Neural progenitor cell (in vitro differentiated cells): ENCODE data around the gene IFT122. TPM values are rescaled to one million over a fixed set of nuclear protein-coding genes. Genes with fewer than 3 reads are reported as not detected.

Source experiments
- DNase-seq: peaks from one replicate; pipeline ENCODE4 v3.0.0-alpha.2; 2016; ENCODE audit warnings: low spot score
- H2AFZ ChIP-seq: fragments of 200-600 bp; sonication (generic); replicated peaks from 2 replicates; pipeline ENCODE4 v1.6.1; 2016; ENCODE audit warnings: antibody characterized with exemption
- H3F3A ChIP-seq: fragments of 200-600 bp; sonication (generic); 2 replicates; pipeline ENCODE4 v1.6.1; 2016; ENCODE audit warnings: antibody characterized with exemption, low read depth
- H3K27ac ChIP-seq: fragments of 200-600 bp; sonication (generic); 2 replicates; pipeline ENCODE4 v1.5.1; 2016; ENCODE audit warnings: mild to moderate bottlenecking
- H3K27me3 ChIP-seq: fragments of 200-600 bp; sonication (generic); 2 replicates; pipeline ENCODE4 v1.6.1; 2016; ENCODE audit warnings: mild to moderate bottlenecking, moderate library complexity
- H3K36me3 ChIP-seq: fragments of 200-600 bp; sonication (generic); 2 replicates; pipeline ENCODE4 v1.5.1; 2016
- H3K4me1 ChIP-seq: fragments of 200-600 bp; sonication (generic); 2 replicates; pipeline ENCODE4 v1.6.1; 2016; ENCODE audit warnings: mixed run types
- H3K4me2 ChIP-seq: fragments of 200-600 bp; sonication (generic); 2 replicates; pipeline ENCODE4 v1.6.1; 2016
- H3K4me3 ChIP-seq: fragments of 200-600 bp; sonication (generic); 2 replicates; pipeline ENCODE4 v1.5.1; 2016
- H3K79me2 ChIP-seq: fragments of 200-600 bp; sonication (generic); 2 replicates; pipeline ENCODE4 v1.6.1; 2016; ENCODE audit warnings: low read depth
- H3K9ac ChIP-seq: fragments of 200-600 bp; sonication (generic); 2 replicates; pipeline ENCODE4 v1.6.1; 2016
- H3K9me3 ChIP-seq: fragments of 200-600 bp; sonication (generic); 2 replicates; pipeline ENCODE4 v1.5.1; 2016; ENCODE audit warnings: low read depth
- H4K20me1 ChIP-seq: fragments of 200-600 bp; sonication (generic); 2 replicates; pipeline ENCODE4 v1.6.1; 2016; ENCODE audit warnings: low read depth
- H3K27ac Mint-ChIP-seq: 3 replicates; pipeline ENCODE4 v1.8.0; 2021; ENCODE audit warnings: mixed read lengths
- H3K27me3 Mint-ChIP-seq: 2 replicates; pipeline ENCODE4 v1.8.0; 2022; ENCODE audit warnings: low read depth, mild to moderate bottlenecking, inconsistent platforms, moderate library complexity, mixed read lengths; ENCODE audit not compliant: insufficient read depth
- H3K36me3 Mint-ChIP-seq: 3 replicates; pipeline ENCODE4 v1.8.0; 2021; ENCODE audit warnings: mixed read lengths
- H3K4me1 Mint-ChIP-seq: 3 replicates; pipeline ENCODE4 v1.8.0; 2021; ENCODE audit warnings: mixed read lengths
- H3K4me3 Mint-ChIP-seq: 3 replicates; pipeline ENCODE4 v1.8.0; 2021; ENCODE audit warnings: mild to moderate bottlenecking, moderate library complexity, mixed read lengths
- H3K9me3 Mint-ChIP-seq: 3 replicates; pipeline ENCODE4 v1.8.0; 2020; ENCODE audit warnings: mixed read lengths
- CTCF ChIP-seq: fragments of 200-600 bp; sonication (generic); IDR thresholded peaks from 2 replicates; pipeline ENCODE4 v1.5.1; 2017; ENCODE audit warnings: antibody characterized with exemption, mild to moderate bottlenecking
- EZH2 ChIP-seq: fragments of 200-600 bp; sonication (generic); IDR thresholded peaks from 2 replicates; pipeline ENCODE4 v1.6.1; 2017; ENCODE audit warnings: antibody characterized with exemption, mild to moderate bottlenecking, moderate library complexity
- EZH2phosphoT487 ChIP-seq: fragments of 200-600 bp; sonication (generic); IDR thresholded peaks from 2 replicates; pipeline ENCODE4 v1.6.1; 2017; ENCODE audit warnings: antibody characterized with exemption
- total RNA-seq: library from RNA; depleted of rRNA; stranded (reverse); fragments of >200 nt; gene quantifications from 2 replicates; pipeline ENCODE4 v1.2.3, GENCODE V29; 2015; ENCODE audit warnings: low replicate concordance

Gene IFT122
- total RNA-seq, 1 donor from 2014 or later, result 48.0 TPM

DNA sequence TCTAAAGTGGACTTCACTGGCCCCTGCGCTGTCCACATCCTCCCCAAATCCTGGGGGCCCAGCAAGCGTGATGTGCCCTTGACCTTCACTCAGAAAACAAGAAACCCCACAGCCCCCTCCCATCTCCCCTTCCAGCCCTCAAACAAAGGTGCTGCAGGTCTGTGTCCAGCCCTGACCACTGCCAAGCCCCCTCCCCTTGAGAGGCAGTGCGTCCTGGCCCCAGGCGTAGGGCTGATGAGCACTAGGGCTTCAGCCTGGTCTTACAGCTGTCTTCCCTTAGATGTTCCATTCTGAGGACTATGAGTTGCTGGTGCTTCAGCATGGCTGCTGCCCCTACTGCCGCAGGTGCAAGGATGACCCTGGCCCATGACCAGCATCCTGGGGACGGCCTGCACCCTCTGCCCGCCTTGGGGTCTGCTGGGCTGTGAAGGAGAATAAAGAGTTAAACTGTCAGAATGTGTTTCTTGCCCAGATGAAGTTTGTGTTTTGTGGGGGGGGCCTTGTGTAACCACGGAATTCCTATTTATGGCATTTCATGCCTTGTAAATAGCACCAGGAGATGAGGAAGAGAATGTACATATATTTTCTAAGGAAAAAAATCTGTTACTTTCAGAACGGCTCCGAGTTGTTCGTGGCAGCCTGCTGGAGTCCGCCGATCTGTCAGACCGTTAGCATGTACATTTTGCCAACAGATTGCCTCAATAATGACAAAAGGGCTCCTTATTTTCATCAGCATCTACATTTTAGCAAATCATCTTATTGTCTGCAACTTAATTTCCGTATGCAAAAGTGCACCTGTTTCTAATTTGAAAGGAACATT lies 80.1 kb downstream of the IFT122 start:
- H2AFZ ChIP-seq, result no peak overlapping the region
- no peaks in the 10 kb centered on the region for H4K20me1 ChIP-seq
- H3K4me3 ChIP-seq, result no peak overlapping the region
- no peak overlapping the region for H3K27ac ChIP-seq
- no peaks in the 10 kb centered on the region for H3K79me2 ChIP-seq
- peaks cover 18% of the 10 kb centered on the region for H3K4me1 Mint-ChIP-seq
- H3K27me3 Mint-ChIP-seq, result peaks cover 3% of the 10 kb centered on the region
- no peak overlapping the region for H3K4me2 ChIP-seq
- H3K9ac ChIP-seq, result no peak overlapping the region
- H3K36me3 ChIP-seq, result no peaks in the 10 kb centered on the region
- DNase-seq, result no peak
- no peaks in the 10 kb centered on the region for H3K4me1 ChIP-seq
- no peak for TF ChIP-seq EZH2
- TF ChIP-seq CTCF, result no peak
- TF ChIP-seq EZH2phosphoT487, result no peak
- no peak overlapping the region for H3K4me3 Mint-ChIP-seq
- no peaks in the 10 kb centered on the region for H3K9me3 Mint-ChIP-seq
- H3K36me3 Mint-ChIP-seq, result peaks cover 13% of the 10 kb centered on the region
- H3K9me3 ChIP-seq, result no peaks in the 10 kb centered on the region
- H3F3A ChIP-seq, result peaks cover 4% of the 10 kb centered on the region
- H3K27me3 ChIP-seq, result no peaks in the 10 kb centered on the region
- H3K27ac Mint-ChIP-seq, result peak overlapping the region; percentile 7

GRCh38 chr3:129520960-129521359 lies 80.9 kb downstream of the IFT122 start:
- peaks cover 10% of the 10 kb centered on the region for H3K36me3 Mint-ChIP-seq
- peaks cover 18% of the 10 kb centered on the region for H3K4me1 Mint-ChIP-seq
- peaks cover 3% of the 10 kb centered on the region for H3K27me3 Mint-ChIP-seq

DNA sequence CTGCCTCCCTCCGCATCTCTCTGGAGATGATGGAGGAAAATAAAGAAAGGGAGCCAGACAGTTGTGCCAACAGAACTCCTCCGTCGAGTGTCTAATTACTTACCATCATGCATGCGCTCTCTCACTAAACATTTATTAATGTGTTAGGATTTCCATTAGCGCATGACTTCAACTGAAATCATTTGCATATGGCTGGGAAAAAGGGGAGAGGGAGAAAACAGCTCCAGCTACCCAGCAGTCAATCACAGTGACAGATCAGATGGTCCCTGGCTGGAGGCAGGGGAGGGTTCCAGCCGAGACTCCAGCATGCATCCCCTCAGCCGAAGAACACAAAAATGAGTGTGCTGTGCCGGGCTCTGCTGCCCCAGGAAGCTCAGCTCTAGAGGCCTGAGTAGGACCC lies 81.6 kb downstream of the IFT122 start:
- Histone ChIP-seq H3F3A (peaks cover 9% of the 10 kb centered on the region), H3K9ac (no peak overlapping the region), H2AFZ (no peak overlapping the region), H3K27me3 (no peaks in the 10 kb centered on the region), H3K4me1 (peaks cover 7% of the 10 kb centered on the region), H3K27ac (no peak overlapping the region), H3K79me2 (no peaks in the 10 kb centered on the region), H3K36me3 (no peaks in the 10 kb centered on the region), H3K9me3 (no peaks in the 10 kb centered on the region), H3K4me3 (no peak overlapping the region), H4K20me1 (no peaks in the 10 kb centered on the region), H3K4me2 (no peak overlapping the region)
- Mint-ChIP-seq H3K27ac (peak overlapping the region; percentile 53), H3K9me3 (no peaks in the 10 kb centered on the region), H3K36me3 (peaks cover 4% of the 10 kb centered on the region), H3K4me3 (no peak overlapping the region), H3K4me1 (peaks cover 21% of the 10 kb centered on the region), H3K27me3 (peaks cover 3% of the 10 kb centered on the region)
- TF ChIP-seq EZH2 (no peak), EZH2phosphoT487 (no peak), CTCF (no peak)
- DNase-seq, result no peak

More at GRCh38 chr3:129520960-129521359, 80.9 kb downstream of the IFT122 start:
- TF ChIP-seq EZH2phosphoT487, result no peak
- TF ChIP-seq CTCF, result no peak
- no peak for TF ChIP-seq EZH2
- peaks cover 4% of the 10 kb centered on the region for H3F3A ChIP-seq
- H3K9ac ChIP-seq, result no peak overlapping the region
- H3K4me3 ChIP-seq, result no peak overlapping the region
- H3K27ac ChIP-seq, result no peak overlapping the region
- Mint-ChIP-seq H3K9me3 (no peaks in the 10 kb centered on the region), H3K4me3 (no peak overlapping the region), H3K27ac (no peak overlapping the region)
- H4K20me1 ChIP-seq, result no peaks in the 10 kb centered on the region
- no peaks in the 10 kb centered on the region for H3K27me3 ChIP-seq
- no peaks in the 10 kb centered on the region for H3K79me2 ChIP-seq
- H2AFZ ChIP-seq, result no peak overlapping the region
- DNase-seq, result no peak
- no peaks in the 10 kb centered on the region for H3K36me3 ChIP-seq
- H3K4me2 ChIP-seq, result no peak overlapping the region
- H3K9me3 ChIP-seq, result no peaks in the 10 kb centered on the region
- H3K4me1 ChIP-seq, result peaks cover under 1% of the 10 kb centered on the region
